H9 (cell line): ENCODE results near the gene ZNF488. TPM values are rescaled to one million over a fixed set of nuclear protein-coding genes. Genes with fewer than 3 reads are reported as not detected.

Experiments used
- DNase-seq: peaks from one replicate; pipeline ENCODE4 v3.0.0-alpha.2; 2017
- H2AFZ ChIP-seq: one replicate; pipeline ENCODE4 v1.6.1; 2013; ENCODE audit warnings: mild to moderate bottlenecking, low read length, control low read depth, moderate library complexity
- H2AK5ac ChIP-seq: 2 replicates; pipeline ENCODE4 v1.6.1; 2013; ENCODE audit warnings: low read length, control low read depth, mixed read lengths; ENCODE audit not compliant: insufficient read length
- H2BK120ac ChIP-seq: one replicate; pipeline ENCODE4 v1.6.1; 2013; ENCODE audit warnings: low read depth, mild to moderate bottlenecking, low read length, control low read depth, inconsistent platforms; ENCODE audit not compliant: poor library complexity, severe bottlenecking
- H2BK12ac ChIP-seq: 2 replicates; pipeline ENCODE4 v1.6.1; 2013; ENCODE audit warnings: low read length, control low read depth, mixed read lengths, low read depth; ENCODE audit not compliant: insufficient read length
- H2BK15ac ChIP-seq: 2 replicates; pipeline ENCODE4 v1.6.1; 2013; ENCODE audit warnings: low read depth, low read length, control low read depth
- H2BK20ac ChIP-seq: one replicate; pipeline ENCODE4 v1.6.1; 2013; ENCODE audit warnings: low read depth, mild to moderate bottlenecking, low read length, control low read depth, inconsistent platforms; ENCODE audit not compliant: poor library complexity, severe bottlenecking
- H2BK5ac ChIP-seq: 2 replicates; pipeline ENCODE4 v1.6.1; 2013; ENCODE audit warnings: low read length, control low read depth, mixed read lengths; ENCODE audit not compliant: insufficient read length
- H3K14ac ChIP-seq: 2 replicates; pipeline ENCODE4 v1.6.1; 2013; ENCODE audit warnings: low read length, control low read depth; ENCODE audit not compliant: insufficient read depth
- H3K18ac ChIP-seq: 2 replicates; pipeline ENCODE4 v1.6.1; 2013; ENCODE audit warnings: low read depth, mild to moderate bottlenecking, mixed read lengths, low read length, control low read depth; ENCODE audit not compliant: insufficient read length
- H3K23ac ChIP-seq: 2 replicates; pipeline ENCODE4 v1.6.1; 2013; ENCODE audit warnings: low read length, control low read depth, mixed read lengths, low read depth; ENCODE audit not compliant: insufficient read length
- H3K23me2 ChIP-seq: 2 replicates; pipeline ENCODE4 v1.6.1; 2013; ENCODE audit warnings: low read depth, mild to moderate bottlenecking, mixed read lengths, low read length, control low read depth; ENCODE audit not compliant: insufficient read length, poor library complexity, severe bottlenecking
- H3K27ac ChIP-seq: 2 replicates; pipeline ENCODE4 v1.5.1; 2013; ENCODE audit warnings: low read length, control low read depth, mixed read lengths, low read depth; ENCODE audit not compliant: insufficient read length
- H3K27me3 ChIP-seq: 2 replicates; pipeline ENCODE4 v1.6.1; 2013; ENCODE audit warnings: low read length, control low read depth, inconsistent platforms; ENCODE audit not compliant: insufficient read depth
- H3K4ac ChIP-seq: 2 replicates; pipeline ENCODE4 v1.6.1; 2013; ENCODE audit warnings: low read depth, mild to moderate bottlenecking, control low read depth, inconsistent platforms, low read length, moderate library complexity
- H3K4me1 ChIP-seq: 2 replicates; pipeline ENCODE4 v1.6.1; 2013; ENCODE audit warnings: low read length, control low read depth, inconsistent platforms; ENCODE audit not compliant: insufficient read depth
- H3K4me2 ChIP-seq: 2 replicates; pipeline ENCODE4 v1.6.1; 2013; ENCODE audit warnings: low read length, control low read depth, mixed read lengths; ENCODE audit not compliant: insufficient read length, insufficient read depth
- H3K56ac ChIP-seq: 2 replicates; pipeline ENCODE4 v1.6.1; 2013; ENCODE audit warnings: low read depth, mild to moderate bottlenecking, mixed read lengths, low read length, control low read depth; ENCODE audit not compliant: insufficient read length
- H3K79me1 ChIP-seq: 2 replicates; pipeline ENCODE4 v1.6.1; 2013; ENCODE audit warnings: low read depth, mild to moderate bottlenecking, moderate library complexity, low read length, control low read depth, inconsistent platforms; ENCODE audit not compliant: insufficient read depth, poor library complexity, severe bottlenecking
- H3K79me2 ChIP-seq: 2 replicates; pipeline ENCODE4 v1.6.1; 2013; ENCODE audit warnings: low read length, control low read depth, inconsistent platforms; ENCODE audit not compliant: insufficient read depth
- H3K9ac ChIP-seq: 2 replicates; pipeline ENCODE4 v1.6.1; 2013; ENCODE audit warnings: low read length, control low read depth, mixed read lengths; ENCODE audit not compliant: insufficient read length; ENCODE audit errors: extremely low read depth
- H3K9me3 ChIP-seq: one replicate; pipeline ENCODE4 v1.6.1; 2013; ENCODE audit warnings: low read depth, low read length, inconsistent platforms; ENCODE audit not compliant: control insufficient read depth
- H3T11ph ChIP-seq: one replicate; pipeline ENCODE4 v1.6.1; 2013; ENCODE audit warnings: mild to moderate bottlenecking, low read length, control low read depth, inconsistent platforms
- H4K20me1 ChIP-seq: one replicate; pipeline ENCODE4 v1.6.1; 2013; ENCODE audit not compliant: control insufficient read depth, insufficient read length, insufficient read depth
- H4K5ac ChIP-seq: 2 replicates; pipeline ENCODE4 v1.6.1; 2013; ENCODE audit warnings: low read depth, mild to moderate bottlenecking, mixed read lengths, low read length, control low read depth; ENCODE audit not compliant: insufficient read length
- H4K8ac ChIP-seq: replicated peaks from 2 replicates; pipeline ENCODE4 v1.6.1; 2013; ENCODE audit warnings: low read length, control low read depth, mixed read lengths, low read depth; ENCODE audit not compliant: insufficient read length
- H4K91ac ChIP-seq: 2 replicates; pipeline ENCODE4 v1.6.1; 2013; ENCODE audit warnings: low read depth, mild to moderate bottlenecking, moderate library complexity, mixed read lengths, low read length, control low read depth; ENCODE audit not compliant: insufficient read length
- H3K27ac Mint-ChIP-seq, 3 experiments: 2 replicates in 2 of 3; 3 replicates in 1 of 3; pipeline ENCODE4 v1.8.0; 2020 to 2021; ENCODE audit warnings: mixed read lengths in 3 of 3, mild to moderate bottlenecking in 1 of 3, moderate library complexity in 1 of 3
- H3K27me3 Mint-ChIP-seq: 2 replicates; pipeline ENCODE4 v1.8.0; 2021; ENCODE audit warnings: low read depth, mild to moderate bottlenecking, moderate library complexity, mixed read lengths
- H3K36me3 Mint-ChIP-seq, 3 experiments: 2 replicates in 2 of 3; 3 replicates in 1 of 3; pipeline ENCODE4 v1.8.0; 2020 to 2021; ENCODE audit warnings: low read depth in 3 of 3, mixed read lengths in 3 of 3; ENCODE audit not compliant: insufficient read depth in 1 of 3
- H3K4me1 Mint-ChIP-seq, 2 experiments: 2 replicates each; pipeline ENCODE4 v1.8.0; 2020; ENCODE audit warnings: mixed read lengths in 2 of 2
- H3K4me3 Mint-ChIP-seq, 2 experiments: 2 replicates in 1 of 2; 3 replicates in 1 of 2; pipeline ENCODE4 v1.8.0; 2020 to 2021; ENCODE audit warnings: mild to moderate bottlenecking in 2 of 2, mixed read lengths in 2 of 2, moderate library complexity in 1 of 2
- H3K9me3 Mint-ChIP-seq, 2 experiments: 2 replicates in 1 of 2; 3 replicates in 1 of 2; pipeline ENCODE4 v1.8.0; 2020; ENCODE audit warnings: mild to moderate bottlenecking in 2 of 2, mixed read lengths in 2 of 2, moderate library complexity in 1 of 2
- CTCF ChIP-seq: fragments of 200-600 bp; sonication (generic); conservative IDR thresholded peaks from 3 replicates; pipeline ENCODE4 v1.8.0; 2021; ENCODE audit warnings: antibody characterized with exemption, mild to moderate bottlenecking
- WGBS: extraction: QIAGEN DNeasy Blood & Tissue Kit; methylation state at CpG from one replicate; pipeline ENCODE4 v1.1.7; 2013; ENCODE audit warnings: missing lambda C conversion rate, low lambda C conversion rate, mixed read lengths; ENCODE audit not compliant: insufficient read length; ENCODE audit errors: extremely low coverage; 5-methylcytosine and 5-hydroxymethylcytosine counted together
- total RNA-seq: library from RNA; stranded (reverse); gene quantifications from 2 replicates; pipeline ENCODE4 v1.2.1, GENCODE V29; 2021

Gene ZNF488
- total RNA-seq, 1 experiment from 2014 or later: 2.9 TPM

DNA sequence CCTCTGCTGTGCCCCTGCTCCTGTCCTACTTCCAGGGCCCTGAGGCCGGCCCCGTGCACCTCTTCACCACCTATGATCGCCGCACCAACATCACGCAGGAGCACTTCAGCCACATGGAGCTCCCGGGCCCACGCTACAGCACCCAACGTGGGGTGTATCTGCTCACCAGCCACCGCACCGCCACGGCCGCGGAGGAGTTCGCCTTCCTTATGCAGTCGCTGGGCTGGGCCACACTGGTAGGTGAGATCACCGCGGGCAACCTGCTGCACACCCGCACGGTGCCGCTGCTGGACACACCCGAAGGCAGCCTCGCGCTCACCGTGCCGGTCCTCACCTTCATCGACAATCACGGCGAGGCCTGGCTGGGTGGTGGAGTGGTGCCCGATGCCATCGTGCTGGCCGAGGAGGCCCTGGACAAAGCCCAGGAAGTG, 34.1 kb downstream of the ZNF488 start:
- no peaks in the 10 kb centered on the region for H3K9me3 Mint-ChIP-seq
- H3K23ac ChIP-seq: no peak overlapping the region
- H2BK120ac ChIP-seq: no peak overlapping the region
- H3K4ac ChIP-seq: no peak overlapping the region
- no peak overlapping the region for H3K56ac ChIP-seq
- H3K27me3 ChIP-seq: no peaks in the 10 kb centered on the region
- no peaks in the 10 kb centered on the region for H3K79me2 ChIP-seq
- H3K23me2 ChIP-seq: no peaks in the 10 kb centered on the region
- H2BK20ac ChIP-seq: no peak overlapping the region
- no peak overlapping the region for H4K5ac ChIP-seq
- H3K27ac Mint-ChIP-seq: no peak overlapping the region; a peak in 1 of 7 replicates
- H3K36me3 Mint-ChIP-seq: no peaks in the 10 kb centered on the region
- no peak overlapping the region for H3T11ph ChIP-seq
- H3K9ac ChIP-seq: no peak overlapping the region
- H3K4me3 Mint-ChIP-seq: no peak overlapping the region; a peak in 1 of 5 replicates
- H2BK12ac ChIP-seq: no peak overlapping the region
- no peaks in the 10 kb centered on the region for H3K79me1 ChIP-seq
- no peak overlapping the region for H2AFZ ChIP-seq
- no peak overlapping the region for H2BK15ac ChIP-seq
- no peak overlapping the region for H2AK5ac ChIP-seq
- no peak overlapping the region for H4K91ac ChIP-seq
- no peaks in the 10 kb centered on the region for H4K20me1 ChIP-seq
- no peak overlapping the region for H3K4me2 ChIP-seq
- H3K9me3 ChIP-seq: no peaks in the 10 kb centered on the region
- H3K18ac ChIP-seq: no peak overlapping the region
- no peak overlapping the region for H3K27ac ChIP-seq
- H3K14ac ChIP-seq: no peak overlapping the region
- WGBS: no CpG with 5 or more reads among the region's 31 CpGs
- no peak overlapping the region for H4K8ac ChIP-seq
- H3K4me1 Mint-ChIP-seq: peaks cover 0 to 4% of the 10 kb centered on the region in 2 experiments; a peak in 1 of 4 replicates
- no peaks in the 10 kb centered on the region for H3K4me1 ChIP-seq
- no peak for TF ChIP-seq CTCF
- no peak overlapping the region for H2BK5ac ChIP-seq
- DNase-seq: no peak
- H3K27me3 Mint-ChIP-seq: no peaks in the 10 kb centered on the region; the same call in none of the 2 replicates
